HFF-Myc (cell line): Measurements from ENCODE around the gene NRM.
A peak's percentile ranks its signal among the peaks of the same experiment; 100 is the strongest.

Experiments used
- DNase-seq: peaks from one replicate; pipeline ENCODE4 v3.0.0-alpha.2; 2011; ENCODE audit warnings: low read depth; ENCODE audit errors: extremely low read depth
- H3K4me3 ChIP-seq: replicated peaks from 2 replicates; pipeline ENCODE4 v1.5.1; 2011; ENCODE audit warnings: low read depth, mild to moderate bottlenecking, control low read depth, low read length
- TF ChIP-seq, protein P1 (sequence below): IDR thresholded peaks from 2 replicates; pipeline ENCODE4 v1.5.1; 2012; ENCODE audit warnings: mild to moderate bottlenecking, low read depth, low read length, control low read depth; ENCODE audit errors: missing control alignments

The NRM gene

DNA sequence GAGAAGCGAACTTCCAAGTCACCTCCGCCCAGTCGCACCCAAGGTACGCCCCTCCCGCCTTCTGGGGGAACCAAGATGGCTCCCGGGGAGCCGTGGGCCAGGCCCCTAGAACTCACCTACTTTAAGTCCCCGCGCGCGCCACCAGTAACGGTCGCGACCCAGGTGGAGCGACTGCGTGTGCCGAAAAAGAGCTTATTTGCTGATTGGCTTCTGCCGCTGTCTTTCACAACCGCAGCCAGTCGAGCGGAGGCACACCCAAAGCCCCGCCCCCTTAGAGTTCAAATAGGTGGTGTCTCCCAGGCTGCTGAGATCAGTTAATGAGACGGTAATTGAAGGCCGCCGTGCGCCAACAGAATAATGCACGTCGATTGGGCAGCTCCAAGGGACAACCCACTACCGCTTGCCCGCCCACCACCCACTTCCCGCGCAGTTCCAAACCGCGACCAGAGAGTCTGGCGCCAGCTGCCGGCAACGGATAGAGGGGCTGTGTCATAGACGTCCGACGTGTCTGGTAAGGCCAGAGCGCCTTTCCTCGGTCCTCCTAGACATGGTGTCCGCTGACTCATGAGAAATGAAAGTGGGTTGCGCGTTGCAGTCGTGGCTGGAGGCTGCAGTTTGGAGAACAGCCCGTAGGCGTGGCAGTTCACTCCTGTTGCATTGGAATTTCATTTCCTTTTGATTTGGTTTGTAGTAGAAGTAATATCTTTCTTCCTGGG lies 26.5 kb upstream of the NRM start, which contains the start of gene MDC1:
Gene MDC1, minus strand, starts transcription at position 153 of the 716 bp plus-strand sequence. CDS start 2,106 bp downstream, outside the sequence.
- TF ChIP-seq, protein P1, sequence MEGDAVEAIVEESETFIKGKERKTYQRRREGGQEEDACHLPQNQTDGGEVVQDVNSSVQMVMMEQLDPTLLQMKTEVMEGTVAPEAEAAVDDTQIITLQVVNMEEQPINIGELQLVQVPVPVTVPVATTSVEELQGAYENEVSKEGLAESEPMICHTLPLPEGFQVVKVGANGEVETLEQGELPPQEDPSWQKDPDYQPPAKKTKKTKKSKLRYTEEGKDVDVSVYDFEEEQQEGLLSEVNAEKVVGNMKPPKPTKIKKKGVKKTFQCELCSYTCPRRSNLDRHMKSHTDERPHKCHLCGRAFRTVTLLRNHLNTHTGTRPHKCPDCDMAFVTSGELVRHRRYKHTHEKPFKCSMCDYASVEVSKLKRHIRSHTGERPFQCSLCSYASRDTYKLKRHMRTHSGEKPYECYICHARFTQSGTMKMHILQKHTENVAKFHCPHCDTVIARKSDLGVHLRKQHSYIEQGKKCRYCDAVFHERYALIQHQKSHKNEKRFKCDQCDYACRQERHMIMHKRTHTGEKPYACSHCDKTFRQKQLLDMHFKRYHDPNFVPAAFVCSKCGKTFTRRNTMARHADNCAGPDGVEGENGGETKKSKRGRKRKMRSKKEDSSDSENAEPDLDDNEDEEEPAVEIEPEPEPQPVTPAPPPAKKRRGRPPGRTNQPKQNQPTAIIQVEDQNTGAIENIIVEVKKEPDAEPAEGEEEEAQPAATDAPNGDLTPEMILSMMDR, result peak; percentile 26
- H3K4me3 ChIP-seq, result peak within 1 kb of the TSS; percentile 62
- peak; percentile 100 for DNase-seq

DNA sequence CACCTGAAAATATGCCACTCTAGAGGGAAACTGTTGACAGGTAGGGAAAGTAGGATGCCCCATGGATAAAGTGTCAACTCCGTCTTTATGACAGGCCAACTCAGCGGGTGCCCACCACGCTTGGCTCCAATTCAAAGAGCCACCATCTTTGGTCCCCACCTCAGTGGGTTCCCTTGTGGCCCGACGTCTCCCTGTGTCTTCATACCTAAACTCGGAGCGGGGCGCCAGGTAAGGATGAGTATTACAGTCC lies 26.0 kb upstream of the NRM start:
- H3K4me3 ChIP-seq, result peak overlapping the region; percentile 62
- TF ChIP-seq, protein P1, result no peak
- DNase-seq, result no peak

DNA sequence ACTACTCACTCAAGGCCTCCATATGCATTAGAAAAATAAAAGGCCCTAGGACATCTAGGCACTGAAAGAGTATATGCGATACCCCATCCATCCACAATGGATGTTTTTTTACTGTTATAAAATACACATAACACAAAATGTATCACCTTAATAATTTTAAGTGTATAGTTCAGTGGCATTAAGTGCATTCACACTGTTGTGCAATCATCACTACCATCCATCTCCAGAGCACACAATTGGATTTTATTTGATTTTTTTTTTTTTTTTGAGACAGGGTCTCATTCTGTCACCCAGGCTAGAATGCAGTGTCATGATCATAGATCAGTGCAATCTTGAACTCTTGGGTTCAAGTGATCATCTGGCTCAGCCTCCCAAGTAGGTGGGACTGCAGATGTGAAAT lies 23.5 kb upstream of the NRM start:
- TF ChIP-seq, protein P1, result no peak
- H3K4me3 ChIP-seq, result no peak overlapping the region
- DNase-seq, result no peak

DNA sequence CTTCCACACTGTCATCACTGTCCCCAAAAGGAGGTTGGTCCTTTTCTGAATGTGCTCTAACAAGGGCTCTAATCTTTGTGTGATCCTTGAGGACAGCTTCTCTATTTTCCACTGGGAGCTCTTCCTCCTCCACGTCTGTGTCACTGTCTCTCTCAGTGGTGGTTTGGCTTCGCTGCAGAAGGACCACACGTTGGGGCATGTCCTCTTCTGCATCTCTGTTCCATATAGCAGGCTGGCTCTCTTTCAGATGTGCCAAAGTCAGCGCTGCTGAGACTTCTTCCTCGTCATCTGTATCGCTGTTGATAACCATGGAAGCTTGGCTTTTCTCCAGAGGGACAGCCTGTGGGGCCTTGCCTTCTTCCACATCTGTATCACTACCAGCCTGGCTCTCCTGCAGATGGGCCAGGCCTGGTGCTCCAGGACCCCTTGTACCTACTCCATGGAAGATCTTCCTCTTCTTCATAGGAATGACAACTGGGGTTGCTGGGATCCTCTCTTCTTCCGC lies 21.7 kb upstream of the NRM start:
- TF ChIP-seq, protein P1, result no peak
- no peak for DNase-seq
- no peak overlapping the region for H3K4me3 ChIP-seq

DNA sequence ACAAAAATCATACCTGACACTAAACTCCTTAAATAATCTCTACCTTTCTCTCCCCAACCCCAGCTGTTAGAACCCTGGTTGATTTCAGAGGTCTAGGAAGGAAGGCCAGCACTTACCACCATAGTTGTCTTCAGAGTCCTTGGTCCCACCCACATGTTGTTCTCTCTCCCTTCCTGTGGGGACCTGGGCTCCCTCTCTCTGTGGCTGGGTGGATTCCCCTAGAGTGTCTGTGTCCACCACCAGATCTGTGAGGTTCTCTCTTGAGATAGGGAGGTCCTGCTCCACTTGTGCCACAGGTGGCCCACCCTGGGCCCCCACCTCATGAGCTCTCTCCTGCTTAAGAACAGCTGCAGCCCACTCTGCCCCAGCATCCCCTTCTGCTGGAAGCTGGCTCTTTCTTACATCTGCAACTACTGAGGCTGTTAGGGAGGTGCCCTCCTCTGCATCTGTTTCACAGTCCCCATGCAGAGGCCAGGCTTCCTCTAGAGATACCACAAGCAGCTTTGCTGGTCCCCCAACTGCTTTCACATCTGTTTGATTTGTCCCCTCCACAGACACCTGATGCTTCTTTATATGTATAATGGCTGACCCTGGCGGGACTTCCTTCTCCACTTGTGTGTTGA lies 21.1 kb upstream of the NRM start:
- TF ChIP-seq, protein P1, result no peak
- DNase-seq, result no peak
- H3K4me3 ChIP-seq, result no peak overlapping the region

DNA sequence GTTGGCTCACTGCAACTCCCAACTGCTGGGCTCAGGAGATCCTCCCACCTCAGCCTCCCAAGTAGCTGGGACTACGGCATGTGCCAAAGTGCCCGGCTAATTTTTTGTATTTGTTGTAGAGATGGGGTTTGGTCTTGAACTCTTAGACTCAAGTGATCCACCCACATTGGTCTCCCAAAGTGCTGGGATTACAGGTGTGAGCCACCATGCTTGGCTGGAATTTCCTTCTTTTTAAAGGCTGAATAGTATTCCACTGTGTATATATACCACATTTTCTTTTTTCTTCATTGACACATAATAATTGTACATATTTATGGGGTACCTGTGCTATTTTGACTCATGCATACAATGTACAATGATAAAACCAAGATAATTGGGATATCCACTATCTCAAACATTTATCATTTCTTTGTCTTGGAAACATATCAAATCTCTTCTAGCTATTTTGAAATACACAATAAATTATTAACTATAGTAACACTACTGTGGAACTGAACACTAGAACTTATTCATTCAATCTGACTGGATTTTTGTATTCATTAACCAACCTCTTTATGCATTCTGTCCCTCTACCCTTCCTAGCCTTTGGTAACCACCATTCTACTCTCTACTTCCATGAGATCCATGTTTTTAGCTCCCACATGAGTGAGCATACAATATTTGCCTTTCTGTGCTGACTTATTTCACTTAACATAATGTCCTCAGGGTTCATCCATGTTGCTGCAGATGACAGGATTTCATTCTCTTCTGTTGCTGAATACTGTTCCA lies 18.5 kb upstream of the NRM start:
- no peak for DNase-seq
- H3K4me3 ChIP-seq, result no peak overlapping the region
- TF ChIP-seq, protein P1, result no peak
